ENCODE measurements around the gene GYS1. TPM values are rescaled to one million over a fixed set of nuclear protein-coding genes. Genes with fewer than 3 reads are reported as not detected.

GYS1 gene
- total RNA-seq, 1 experiment from 2014 or later: 42.8 TPM

DNA sequence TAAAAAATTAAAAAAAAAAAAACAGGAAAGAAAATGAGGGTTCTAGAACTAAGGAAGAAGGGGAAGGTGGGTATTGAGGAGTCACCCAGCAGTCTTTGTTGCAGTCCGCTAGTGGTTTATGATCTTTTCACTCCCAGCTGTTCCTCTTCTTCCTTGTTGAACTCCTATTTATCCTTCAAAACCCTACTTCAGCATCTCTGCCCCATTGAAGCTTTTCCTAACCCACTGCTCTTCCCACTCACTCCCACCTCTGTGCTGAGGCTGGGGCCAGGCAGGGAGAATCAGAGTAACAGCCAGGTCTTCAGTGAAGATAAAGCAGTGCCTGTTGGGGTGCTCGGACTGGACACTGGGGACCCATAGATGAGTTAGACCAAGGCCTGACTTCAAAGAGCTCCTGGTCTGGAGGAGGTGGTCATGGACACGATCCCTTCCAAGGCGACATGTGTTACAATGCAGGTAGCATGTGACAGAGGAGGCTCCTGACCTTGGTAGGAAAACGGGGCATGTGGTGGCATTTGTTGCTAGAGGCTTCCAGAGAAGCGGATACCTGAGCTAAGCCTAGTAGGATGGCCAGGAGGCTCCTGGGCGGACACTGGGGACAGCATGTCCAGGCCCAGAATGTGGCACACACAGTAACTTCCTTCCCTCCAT is 12.0 kb upstream of the GYS1 start:
- no peak overlapping the region for H3K27ac ChIP-seq
- DNase-seq: no peak
- H3K9me3 ChIP-seq (replicated peaks): no peaks in the 10 kb centered on the region
- H3K27me3 ChIP-seq: no peaks in the 10 kb centered on the region
- peaks cover 29% of the 10 kb centered on the region for H3K36me3 ChIP-seq
- no peaks in the 10 kb centered on the region for H3K4me1 ChIP-seq
- no peak overlapping the region for H3K4me3 ChIP-seq

DNA sequence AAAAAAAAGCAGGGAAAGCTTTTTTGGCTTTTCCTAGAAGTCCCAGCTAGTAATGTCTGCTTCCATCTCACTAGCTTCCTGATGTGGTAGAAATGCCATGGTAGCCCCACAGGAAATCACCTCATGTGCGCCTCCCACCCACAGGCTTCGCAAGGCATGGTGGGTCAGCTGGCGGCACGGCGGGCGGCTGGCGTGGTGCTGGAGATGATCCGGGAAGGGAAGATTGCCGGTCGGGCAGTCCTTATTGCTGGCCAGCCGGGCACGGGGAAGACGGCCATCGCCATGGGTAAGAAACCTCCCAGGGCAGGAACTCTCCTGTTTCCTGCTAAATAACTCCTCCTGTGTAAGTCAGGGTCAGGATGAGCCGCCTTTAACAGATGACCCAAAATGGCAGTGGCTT is 11.0 kb upstream of the GYS1 start:
- H3K9me3 ChIP-seq (replicated peaks): no peaks in the 10 kb centered on the region
- no peaks in the 10 kb centered on the region for H3K27me3 ChIP-seq
- H3K36me3 ChIP-seq: peaks cover 24% of the 10 kb centered on the region
- no peak overlapping the region for H3K4me3 ChIP-seq
- no peaks in the 10 kb centered on the region for H3K4me1 ChIP-seq
- DNase-seq: no peak
- H3K27ac ChIP-seq: no peak overlapping the region

DNA sequence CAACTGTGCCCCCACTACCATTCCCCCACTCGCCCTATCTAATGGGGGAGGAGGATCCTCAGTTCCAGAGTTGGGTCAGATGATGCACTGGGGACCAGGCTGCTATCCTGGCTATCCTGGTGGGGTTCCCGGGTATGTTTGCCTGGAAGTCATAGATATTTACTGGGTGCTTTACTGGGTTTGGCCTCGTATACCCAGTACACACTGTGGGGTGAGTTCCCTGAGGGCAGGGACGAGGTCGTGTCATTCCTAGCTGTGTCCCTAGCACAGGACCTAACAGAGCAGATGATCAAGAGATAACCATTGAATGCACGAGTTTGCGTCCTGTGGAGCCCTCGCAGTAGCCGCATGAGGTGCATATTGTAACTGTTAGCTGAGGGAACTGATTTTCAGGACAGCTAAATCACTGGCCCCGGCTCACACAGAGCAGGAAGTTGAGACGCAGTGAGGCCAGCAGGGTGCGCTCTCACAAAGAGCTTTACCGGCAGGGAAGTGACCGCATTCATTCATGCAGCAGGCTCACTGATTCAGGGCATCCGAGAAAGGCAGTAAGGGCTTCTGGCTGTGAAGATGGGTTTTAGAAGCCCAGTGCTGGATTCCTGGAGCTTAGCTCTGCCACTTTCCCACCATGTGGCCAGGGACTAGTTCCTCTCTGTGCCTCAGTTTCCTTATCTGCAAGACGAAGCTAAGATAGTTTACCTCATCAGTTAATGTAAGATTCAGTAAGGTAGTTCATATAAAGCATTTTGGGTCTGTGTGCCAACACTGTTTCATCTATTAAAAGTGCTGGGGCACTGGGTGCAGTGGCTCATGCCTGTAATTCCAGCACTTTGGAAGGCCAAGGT is 6.6 kb upstream of the GYS1 start:
- Histone ChIP-seq H3K4me1 (no peaks in the 10 kb centered on the region), H3K36me3 (peaks cover 12% of the 10 kb centered on the region; the same call in 1 of the 2 replicates), H3K4me3 (no peak overlapping the region), H3K9me3 (replicated peaks) (no peaks in the 10 kb centered on the region), H3K27ac (no peak overlapping the region), H3K27me3 (no peaks in the 10 kb centered on the region)
- peak; percentile 48 to 59 for DNase-seq

DNA sequence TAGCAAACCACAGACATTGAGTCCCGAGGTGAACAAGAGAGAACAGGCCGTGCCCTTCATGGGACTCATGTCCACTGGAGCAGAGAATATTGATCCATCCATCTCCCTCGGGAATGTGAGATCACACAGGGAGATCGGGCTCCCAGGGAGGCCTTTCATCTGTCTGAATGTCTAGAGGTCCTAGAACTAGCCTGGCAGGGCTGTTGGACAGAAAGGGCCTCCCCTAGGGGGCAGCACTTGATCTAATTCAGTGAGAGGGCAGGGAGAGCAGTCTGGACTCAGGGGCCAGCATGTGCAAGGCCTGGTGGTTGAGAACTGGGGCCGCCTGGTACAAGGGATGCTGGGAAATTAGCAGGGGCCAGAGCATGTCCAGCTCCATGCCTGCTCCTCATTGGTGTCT is 4.9 kb upstream of the GYS1 start:
- H3K36me3 ChIP-seq: peaks cover 7% of the 10 kb centered on the region; the same call in 1 of the 2 replicates
- no peak overlapping the region for H3K4me3 ChIP-seq
- H3K9me3 ChIP-seq (replicated peaks): no peaks in the 10 kb centered on the region
- no peaks in the 10 kb centered on the region for H3K4me1 ChIP-seq
- H3K27ac ChIP-seq: no peak overlapping the region
- H3K27me3 ChIP-seq: no peaks in the 10 kb centered on the region
- peak; percentile 81 to 84 for DNase-seq

DNA sequence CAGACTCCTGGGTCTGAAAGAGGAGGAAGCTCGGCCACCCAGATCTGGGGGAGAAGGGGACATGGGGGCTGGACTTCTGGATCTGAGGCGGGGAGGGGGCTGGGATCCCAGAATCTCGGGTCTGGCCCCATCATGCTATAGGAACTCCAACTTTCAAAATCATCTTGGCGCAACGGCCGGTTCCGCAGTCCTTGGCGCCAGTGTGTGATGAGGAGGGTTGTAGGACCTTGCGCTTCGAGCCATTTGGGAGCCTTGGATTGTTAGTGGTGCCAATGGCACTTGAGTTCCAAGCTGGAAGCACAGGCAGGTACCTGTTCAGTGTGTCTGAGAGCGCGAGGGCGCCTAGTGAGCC is 902 bp upstream of the GYS1 start:
- Histone ChIP-seq H3K27ac (peak overlapping the region; percentile 51), H3K4me3 (peak overlapping the region; percentile 63), H3K9me3 (replicated peaks) (no peaks in the 10 kb centered on the region), H3K36me3 (no peaks in the 10 kb centered on the region; the same call in 1 of the 2 replicates), H3K4me1 (peaks cover 12% of the 10 kb centered on the region), H3K27me3 (no peaks in the 10 kb centered on the region)
- DNase-seq: no peak

DNA sequence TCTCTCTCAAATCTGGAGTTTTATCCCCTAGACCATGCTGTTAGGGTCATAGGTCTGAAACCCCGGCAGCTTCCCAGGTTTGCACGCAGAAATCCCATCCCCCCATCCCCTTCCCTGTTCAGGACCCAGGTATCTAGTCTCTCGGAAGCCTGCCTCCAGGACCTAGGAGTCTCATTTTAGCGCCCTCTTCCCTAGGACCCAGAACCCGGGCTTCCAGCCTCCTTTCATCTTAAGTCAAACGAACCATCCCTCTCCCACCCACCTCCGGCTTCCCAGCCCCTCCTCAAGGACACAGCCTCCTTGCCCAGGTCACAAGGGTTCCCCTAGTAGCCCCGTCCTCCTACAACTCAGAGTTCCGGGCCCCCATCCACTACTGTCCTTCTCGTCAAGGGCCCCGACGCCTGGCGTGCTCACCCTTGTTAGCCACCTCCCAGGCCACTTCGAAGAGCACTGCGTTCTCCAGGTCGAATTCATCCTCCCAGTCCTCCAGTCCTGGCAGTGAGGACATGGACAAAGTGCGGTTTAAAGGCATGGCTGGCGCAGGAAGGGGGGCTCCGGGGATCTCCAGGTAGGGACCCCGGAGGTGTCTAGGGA is 431 bp downstream of the GYS1 start:
- Histone ChIP-seq H3K27ac (peak overlapping the region; percentile 54), H3K4me1 (peaks cover 12% of the 10 kb centered on the region), H3K9me3 (replicated peaks) (no peaks in the 10 kb centered on the region), H3K36me3 (peaks cover 10% of the 10 kb centered on the region), H3K4me3 (peak overlapping the region; percentile 63), H3K27me3 (no peaks in the 10 kb centered on the region)
- DNase-seq: no peak

DNA sequence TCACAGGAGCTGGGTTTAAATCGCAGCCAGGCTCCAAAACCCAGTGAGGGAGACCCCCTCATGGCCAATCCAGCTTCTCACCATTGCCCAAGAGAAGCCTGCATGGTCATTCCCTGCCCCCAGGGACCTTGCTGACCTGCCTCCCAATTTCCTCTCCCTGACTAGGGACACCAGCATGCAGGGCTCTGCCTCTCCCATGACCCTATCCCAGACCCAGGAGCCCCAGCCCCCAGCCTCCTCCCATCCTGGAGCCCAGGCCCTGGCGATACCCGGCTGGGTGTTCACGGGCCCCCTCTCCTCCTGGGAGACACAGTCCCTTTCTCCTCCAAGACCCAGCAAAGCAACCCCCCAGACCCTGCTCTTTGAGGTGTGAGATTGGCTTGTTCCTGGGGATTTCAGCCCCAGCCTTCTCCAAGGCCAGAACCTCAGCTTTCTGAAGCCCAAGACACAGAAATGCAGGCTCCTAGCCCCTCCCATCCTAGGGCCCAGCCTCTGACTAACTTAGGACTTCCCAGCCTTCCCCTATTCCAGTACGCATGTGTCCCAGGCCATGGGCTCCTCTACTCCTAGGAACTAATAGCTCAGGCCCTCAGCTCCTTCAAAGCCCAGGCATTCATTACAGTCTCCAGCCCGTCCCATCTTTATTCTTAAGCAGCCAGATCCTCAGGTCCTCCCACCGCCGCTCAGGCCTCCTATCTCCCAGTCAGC is 1.1 kb downstream of the GYS1 start:
- peaks cover 12% of the 10 kb centered on the region for H3K4me1 ChIP-seq
- peak overlapping the region; percentile 54 for H3K27ac ChIP-seq
- peak; percentile 70 to 79 for DNase-seq
- no peaks in the 10 kb centered on the region for H3K9me3 ChIP-seq (replicated peaks)
- H3K27me3 ChIP-seq: no peaks in the 10 kb centered on the region
- H3K4me3 ChIP-seq: peak overlapping the region; percentile 63
- H3K36me3 ChIP-seq: peaks cover 13% of the 10 kb centered on the region

DNA sequence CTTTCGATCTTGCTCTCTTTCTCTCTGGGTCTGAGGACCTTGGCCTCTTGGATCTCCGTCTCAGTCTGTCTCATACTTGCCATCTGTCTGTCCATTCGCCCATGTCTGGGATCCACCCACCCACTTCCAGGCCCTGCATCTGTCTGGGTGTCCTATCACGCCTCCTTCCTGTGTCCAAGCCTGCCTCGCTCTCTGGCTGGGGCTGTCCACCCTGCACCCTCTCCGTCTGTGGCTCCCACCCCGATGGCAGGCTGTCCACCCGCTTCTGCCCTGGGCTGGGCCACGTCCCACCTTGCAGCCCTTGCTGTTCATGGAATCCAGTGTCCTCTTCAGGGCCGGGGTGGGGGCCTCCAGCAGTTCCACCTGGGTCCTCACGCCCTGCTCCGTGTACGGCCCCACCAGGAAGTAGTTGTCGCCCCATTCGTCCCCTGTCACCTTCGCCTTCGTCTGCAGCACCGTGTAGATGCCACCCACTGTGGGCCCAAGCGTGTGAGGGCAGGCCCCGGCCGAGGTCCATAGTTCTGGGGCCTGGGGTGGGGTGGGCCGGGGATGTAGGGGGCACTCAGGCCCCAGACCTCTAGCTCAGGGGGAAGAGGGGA is 2.0 kb downstream of the GYS1 start:
- Histone ChIP-seq H3K4me1 (peaks cover 12% of the 10 kb centered on the region), H3K27ac (no peak overlapping the region), H3K9me3 (replicated peaks) (no peaks in the 10 kb centered on the region)

DNA sequence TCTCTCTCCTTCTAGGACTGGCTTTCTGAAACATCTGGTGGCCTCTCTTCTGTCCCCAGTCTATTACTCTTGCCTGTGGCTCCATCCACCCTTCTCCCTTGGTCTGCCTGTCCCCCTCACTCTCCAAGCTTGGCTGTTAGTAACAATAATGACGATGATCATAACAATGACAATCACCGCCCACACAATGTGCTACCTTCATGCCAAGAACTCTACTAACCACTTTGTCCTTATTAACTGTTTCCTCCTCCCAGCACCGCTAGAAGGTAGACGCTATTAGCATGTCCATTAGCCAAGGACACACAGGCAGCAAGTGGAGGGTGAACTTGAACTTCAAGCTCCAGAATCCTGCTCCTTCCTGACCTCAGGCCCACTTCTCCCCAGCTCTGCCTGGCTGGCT is 2.7 kb downstream of the GYS1 start:
- Histone ChIP-seq H3K27ac (peak overlapping the region; percentile 69), H3K36me3 (peaks cover 22% of the 10 kb centered on the region), H3K4me3 (no peak overlapping the region), H3K9me3 (replicated peaks) (no peaks in the 10 kb centered on the region), H3K27me3 (no peaks in the 10 kb centered on the region), H3K4me1 (peaks cover 12% of the 10 kb centered on the region)
- no peak for DNase-seq

More for the DNA sequence above, 2.0 kb downstream of the GYS1 start:
- Histone ChIP-seq H3K27me3 (no peaks in the 10 kb centered on the region), H3K4me3 (no peak overlapping the region), H3K36me3 (peaks cover 15% of the 10 kb centered on the region)
- no peak for DNase-seq

DNA sequence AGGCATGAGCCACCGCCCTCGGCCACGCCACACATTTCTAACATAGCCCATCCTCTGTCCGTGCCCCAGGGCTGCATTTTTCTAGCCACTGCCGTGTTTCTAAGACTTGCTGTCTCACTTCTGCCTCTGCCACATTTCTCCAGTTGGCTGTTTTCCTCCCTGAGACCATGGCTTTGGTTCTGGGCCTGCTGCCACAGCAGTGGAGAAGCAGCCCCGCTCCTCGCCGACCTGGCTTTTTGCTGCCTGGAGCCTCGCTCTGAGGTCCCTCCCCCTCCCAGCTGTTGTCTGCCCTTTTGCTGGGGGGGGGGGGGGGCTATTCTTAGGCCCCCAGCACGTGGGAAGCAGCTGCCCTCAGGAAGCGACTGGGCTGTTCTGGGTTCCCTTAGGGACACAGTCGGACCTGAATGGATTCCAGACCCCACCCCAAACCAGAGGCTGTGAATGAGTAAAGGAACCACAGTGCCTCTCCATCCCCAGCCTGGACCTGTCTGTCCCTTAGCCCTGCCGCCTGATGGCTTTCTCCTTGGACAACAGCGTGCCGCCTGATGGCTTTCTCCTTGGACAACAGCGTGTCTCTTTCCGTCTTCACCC is 3.3 kb downstream of the GYS1 start:
- DNase-seq: peak; percentile 80 to 81

DNA sequence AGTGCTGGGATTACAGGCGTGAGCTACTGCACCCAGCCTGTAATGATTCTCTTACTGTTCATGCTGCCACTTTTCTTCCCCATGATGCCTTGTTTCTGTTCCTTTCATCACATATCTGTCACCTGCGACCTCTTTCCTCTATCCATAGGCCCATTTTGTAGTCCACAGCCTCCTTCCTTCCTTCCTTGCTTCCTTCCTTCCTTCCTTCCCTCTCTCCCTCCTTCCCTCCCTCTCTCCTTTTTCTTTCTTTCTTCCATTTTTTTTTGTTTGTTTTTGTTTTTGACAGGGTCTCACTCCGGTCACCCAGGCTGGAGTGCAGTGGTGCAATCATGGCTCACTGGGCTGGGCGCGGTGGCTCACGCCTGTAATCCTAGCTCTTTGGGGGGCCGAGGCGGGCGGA is 4.2 kb downstream of the GYS1 start:
- H3K4me3 ChIP-seq: no peak overlapping the region
- peaks cover 36% of the 10 kb centered on the region for H3K36me3 ChIP-seq
- no peak overlapping the region for H3K27ac ChIP-seq
- H3K4me1 ChIP-seq: peaks cover 12% of the 10 kb centered on the region
- no peaks in the 10 kb centered on the region for H3K27me3 ChIP-seq
- H3K9me3 ChIP-seq (replicated peaks): no peaks in the 10 kb centered on the region
- DNase-seq: no peak

More for the DNA sequence above, 3.3 kb downstream of the GYS1 start:
- H3K36me3 ChIP-seq: peaks cover 28% of the 10 kb centered on the region
- H3K27me3 ChIP-seq: no peaks in the 10 kb centered on the region
- H3K4me3 ChIP-seq: no peak overlapping the region
- H3K9me3 ChIP-seq (replicated peaks): no peaks in the 10 kb centered on the region
- H3K4me1 ChIP-seq: peaks cover 12% of the 10 kb centered on the region
- peak overlapping the region; percentile 69 for H3K27ac ChIP-seq

DNA sequence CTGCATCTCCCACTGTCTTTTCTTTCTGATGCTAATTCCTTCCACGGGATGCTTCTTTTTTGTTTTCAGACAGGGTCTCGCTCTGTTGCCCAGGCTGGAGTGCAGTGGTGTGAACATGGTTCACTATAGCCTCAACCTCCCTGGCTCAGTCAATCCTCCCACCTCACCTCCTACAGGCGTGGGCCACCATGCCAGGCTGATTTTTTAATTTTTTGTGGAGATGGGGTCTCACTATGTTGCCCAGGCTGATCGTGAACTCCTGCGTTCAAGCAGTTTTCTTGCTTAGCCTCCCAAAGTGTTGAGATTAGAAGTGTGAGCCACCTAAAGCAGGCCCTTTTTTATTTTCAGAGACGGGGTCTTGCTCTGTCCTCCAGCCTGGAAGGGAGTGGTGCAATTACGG is 4.8 kb downstream of the GYS1 start:
- Histone ChIP-seq H3K27me3 (no peaks in the 10 kb centered on the region), H3K9me3 (replicated peaks) (no peaks in the 10 kb centered on the region), H3K27ac (no peak overlapping the region), H3K36me3 (peaks cover 42% of the 10 kb centered on the region), H3K4me3 (no peak overlapping the region), H3K4me1 (peaks cover 12% of the 10 kb centered on the region)
- DNase-seq: no peak

DNA sequence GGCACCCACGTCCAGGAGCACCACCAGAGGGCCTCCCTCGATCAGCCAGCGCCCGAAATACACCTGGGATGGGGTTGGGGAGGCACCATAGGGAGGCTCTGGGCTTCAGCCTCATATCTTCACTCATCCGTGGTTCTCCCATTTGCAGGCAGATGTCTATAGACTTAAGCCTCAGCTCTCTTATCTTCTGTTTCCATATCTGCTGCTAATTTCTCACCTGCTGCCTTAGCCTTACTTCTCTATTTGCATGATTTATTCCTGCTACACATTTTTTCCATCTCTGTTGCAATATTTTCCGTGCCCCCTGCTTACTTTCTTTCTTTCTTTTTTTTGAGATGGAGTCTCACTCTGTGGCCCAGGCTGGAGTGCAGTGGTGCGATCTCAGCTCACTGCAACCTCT is 5.8 kb downstream of the GYS1 start:
- Histone ChIP-seq H3K9me3 (replicated peaks) (no peaks in the 10 kb centered on the region), H3K36me3 (peaks cover 45% of the 10 kb centered on the region), H3K4me1 (peaks cover 12% of the 10 kb centered on the region), H3K27ac (no peak overlapping the region), H3K27me3 (no peaks in the 10 kb centered on the region), H3K4me3 (no peak overlapping the region)
- no peak for DNase-seq

DNA sequence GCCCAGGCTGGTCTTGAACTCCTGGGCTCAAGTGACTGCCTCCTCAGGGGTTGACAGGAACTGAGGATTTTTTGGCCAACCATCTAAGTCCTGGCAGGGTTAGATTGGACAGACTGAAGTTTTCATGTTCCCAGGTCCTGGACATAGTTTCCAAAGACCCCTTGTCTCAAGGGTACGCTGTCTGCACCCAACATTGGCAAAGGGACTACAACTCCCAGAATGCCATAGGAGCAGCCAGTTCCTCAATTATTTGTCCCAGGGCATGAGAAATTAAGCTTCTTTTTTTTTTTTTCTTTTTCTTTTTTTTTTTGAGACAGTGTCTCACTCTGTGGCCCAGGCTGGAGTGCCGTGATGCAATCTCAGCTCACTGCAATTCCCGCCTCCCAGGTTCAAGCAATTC is 6.9 kb downstream of the GYS1 start:
- Histone ChIP-seq H3K36me3 (peaks cover 47% of the 10 kb centered on the region), H3K27me3 (no peaks in the 10 kb centered on the region)

More for the DNA sequence above, 6.9 kb downstream of the GYS1 start:
- Histone ChIP-seq H3K4me1 (peaks cover 12% of the 10 kb centered on the region), H3K4me3 (no peak overlapping the region), H3K27ac (no peak overlapping the region), H3K9me3 (replicated peaks) (no peaks in the 10 kb centered on the region)
- no peak for DNase-seq
